HG03460 (cell line): ENCODE measurements around the gene OR51E1.

Source experiments
- ATAC-seq: cut with Tn5 transposase; IDR thresholded peaks from one replicate; pipeline ENCODE4 v1.9.1; 2021; ENCODE audit not compliant: unreplicated experiment

OR51E1 gene

DNA sequence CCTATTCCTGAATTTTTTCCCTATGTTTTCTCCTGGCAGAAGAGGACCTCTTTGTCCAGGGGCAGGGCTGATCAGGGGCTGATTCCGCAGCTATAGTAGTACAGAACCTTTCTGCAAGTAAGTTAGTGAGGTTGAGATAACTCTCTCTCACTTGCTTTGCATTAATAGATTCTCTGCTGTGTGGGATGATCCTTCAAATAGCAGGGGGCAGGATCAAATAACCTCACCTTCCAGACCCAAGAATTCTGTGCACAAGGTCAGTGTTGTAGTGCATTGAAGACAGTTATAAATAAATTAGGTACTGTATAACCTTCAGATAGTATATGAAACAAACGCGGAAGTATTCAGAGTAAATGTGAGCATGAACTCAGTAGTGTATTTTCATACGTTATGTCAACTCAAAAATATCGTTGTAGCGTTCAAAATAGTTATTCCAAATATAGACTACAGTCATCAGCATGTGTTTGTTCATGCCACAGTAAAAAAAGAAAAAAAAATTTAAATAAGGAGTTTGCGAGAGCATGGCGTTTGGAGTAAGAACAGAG lies 61.1 kb downstream of the OR51E1 start:
- no peak for ATAC-seq
